H1 (cell line): ENCODE data around the gene TRIOBP. TPM values are rescaled to one million over a fixed set of nuclear protein-coding genes. Genes with fewer than 3 reads are reported as not detected.

Source experiments
- CTCF ChIA-PET: fragments of 300-600 bp; sonication (Branson Sonifier 250); formaldehyde crosslinking; loops from one replicate; lab custom pipeline; 2021; ENCODE audit not compliant: partially characterized antibody; lab: Charles Lee
- POLR2A ChIA-PET: fragments of 300-600 bp; sonication (Branson Sonifier 250); formaldehyde crosslinking; loops from one replicate; lab custom pipeline; 2021; ENCODE audit warnings: inconsistent platforms; ENCODE audit not compliant: partially characterized antibody; lab: Charles Lee
- DNase-seq, 2 experiments: peaks; one replicate each; pipeline versions ENCODE4 v3.0.0 to v3.0.0-alpha.2; 2010 to 2022; ENCODE audit warnings: low spot score in 2 of 2, low read depth in 1 of 2, mixed read lengths in 1 of 2
- FAIRE-seq: peaks from 2 replicates; lab custom pipeline; 2011; peaks lifted over from hg19 to GRCh38; lab: Jason Lieb, UNC
- H2AFZ ChIP-seq: 2 replicates; pipeline ENCODE4 v1.8.1; 2012; ENCODE audit warnings: low read length, inconsistent platforms
- H2AK5ac ChIP-seq: 2 replicates; pipeline ENCODE4 v1.6.1; 2013; ENCODE audit warnings: low read depth, low read length
- H2BK120ac ChIP-seq: replicated peaks from 2 replicates; pipeline ENCODE3; 2013; ENCODE audit warnings: low read depth, low read length, inconsistent platforms
- H2BK12ac ChIP-seq: 2 replicates; pipeline ENCODE4 v1.6.1; 2013; ENCODE audit warnings: low read depth, low read length
- H2BK15ac ChIP-seq: 2 replicates; pipeline ENCODE4 v1.6.1; 2013; ENCODE audit warnings: low read length
- H2BK20ac ChIP-seq: 2 replicates; pipeline ENCODE4 v1.6.1; 2013; ENCODE audit warnings: low read length
- H2BK5ac ChIP-seq: 2 replicates; pipeline ENCODE4 v1.6.1; 2013; ENCODE audit warnings: low read depth, low read length
- H3K14ac ChIP-seq: 2 replicates; pipeline ENCODE4 v1.6.1; 2013; ENCODE audit warnings: inconsistent platforms; ENCODE audit not compliant: insufficient read length
- H3K18ac ChIP-seq: 2 replicates; pipeline ENCODE4 v1.6.1; 2013; ENCODE audit warnings: low read length; ENCODE audit errors: extremely low read depth
- H3K23ac ChIP-seq: 2 replicates; pipeline ENCODE4 v1.6.1; 2013; ENCODE audit warnings: inconsistent platforms; ENCODE audit not compliant: insufficient read length
- H3K23me2 ChIP-seq: 2 replicates; pipeline ENCODE4 v1.6.1; 2013; ENCODE audit warnings: low read depth, low read length
- H3K27ac ChIP-seq: 2 replicates; pipeline ENCODE4 v1.6.1; 2011; ENCODE audit warnings: low read depth, low read length, inconsistent platforms
- H3K27me3 ChIP-seq, 4 experiments: replicated peaks in 1 of 4; 1 replicate in 1 of 4; 2 replicates in 3 of 4; pipeline versions ENCODE4 v1.6.1 to v1.8.1; 2011 to 2013; ENCODE audit warnings: low read length in 3 of 4, mild to moderate bottlenecking in 3 of 4, inconsistent platforms in 2 of 4, mixed read lengths in 2 of 4, moderate library complexity in 1 of 4; ENCODE audit not compliant: control insufficient read depth in 3 of 4, insufficient read depth in 3 of 4; ENCODE audit errors: extremely low read depth in 1 of 4
- H3K36me3 ChIP-seq, 4 experiments: 2 replicates each; pipeline versions ENCODE4 v1.6.1 to v1.8.1; 2011 to 2013; ENCODE audit warnings: mild to moderate bottlenecking in 4 of 4, low read length in 3 of 4, moderate library complexity in 2 of 4, control low read depth in 1 of 4, inconsistent platforms in 1 of 4; ENCODE audit not compliant: insufficient read depth in 4 of 4, control insufficient read depth in 2 of 4
- H3K4ac ChIP-seq: replicated peaks from 2 replicates; pipeline ENCODE3; 2013; ENCODE audit warnings: low read length, low read depth, mixed read lengths, inconsistent platforms; ENCODE audit not compliant: insufficient read length
- H3K4me1 ChIP-seq, 4 experiments: replicated peaks in 1 of 4; 1 replicate in 1 of 4; 2 replicates in 3 of 4; pipeline versions ENCODE4 v1.6.1 to v1.8.1; 2011 to 2013; ENCODE audit warnings: low read length in 3 of 4, inconsistent platforms in 2 of 4, mixed read lengths in 1 of 4; ENCODE audit not compliant: insufficient read depth in 4 of 4, control insufficient read depth in 3 of 4
- H3K4me2 ChIP-seq, 2 experiments: 2 replicates each; pipeline versions ENCODE4 v1.6.1 to v1.8.1; 2011 to 2013; ENCODE audit warnings: low read depth in 2 of 2, low read length in 2 of 2, control low read depth in 1 of 2, inconsistent platforms in 1 of 2, mild to moderate bottlenecking in 1 of 2; ENCODE audit not compliant: insufficient read depth in 1 of 2
- H3K4me3 ChIP-seq, 4 experiments: fragments of 200-600, 300-600 bp in 1 of 4; sonication (generic), shearing (Covaris generic), sonication (Bioruptor Twin) in 1 of 4; 2 replicates each; pipeline versions ENCODE4 v1.5.1 to v1.8.1; 2011 to 2016; ENCODE audit warnings: low read length in 4 of 4, low read depth in 3 of 4, control low read depth in 2 of 4, inconsistent platforms in 2 of 4, mild to moderate bottlenecking in 2 of 4, mixed read lengths in 1 of 4, moderate library complexity in 1 of 4; ENCODE audit not compliant: insufficient read depth in 2 of 4; ENCODE audit errors: extremely low read depth in 1 of 4
- H3K56ac ChIP-seq: replicated peaks from 2 replicates; pipeline ENCODE3; 2013; ENCODE audit warnings: low read depth, mild to moderate bottlenecking, mixed read lengths, low read length, inconsistent platforms; ENCODE audit not compliant: insufficient read length
- H3K79me1 ChIP-seq: 2 replicates; pipeline ENCODE4 v1.6.1; 2013; ENCODE audit warnings: low read depth, low read length, control low read depth
- H3K79me2 ChIP-seq, 2 experiments: 2 replicates each; pipeline versions ENCODE4 v1.6.1 to v1.8.1; 2012 to 2013; ENCODE audit warnings: low read length in 2 of 2, mild to moderate bottlenecking in 2 of 2, inconsistent platforms in 1 of 2; ENCODE audit not compliant: insufficient read depth in 2 of 2, control insufficient read depth in 1 of 2
- H3K9ac ChIP-seq, 4 experiments: replicated peaks in 1 of 4; 1 replicate in 1 of 4; 2 replicates in 3 of 4; pipeline versions ENCODE4 v1.6.1 to v1.8.1; 2011 to 2013; ENCODE audit warnings: low read depth in 3 of 4, low read length in 3 of 4, control low read depth in 2 of 4, mild to moderate bottlenecking in 2 of 4, moderate library complexity in 2 of 4, inconsistent platforms in 1 of 4; ENCODE audit errors: extremely low read depth in 1 of 4
- H3K9me3 ChIP-seq, 2 experiments: 2 replicates each; pipeline versions ENCODE4 v1.6.1 to v1.8.1; 2012 to 2013; ENCODE audit warnings: mild to moderate bottlenecking in 2 of 2, moderate library complexity in 2 of 2, control low read depth in 1 of 2, inconsistent platforms in 1 of 2, low read depth in 1 of 2, low read length in 1 of 2, mixed read lengths in 1 of 2; ENCODE audit not compliant: insufficient read depth in 2 of 2
- H4K20me1 ChIP-seq, 2 experiments: replicated peaks in 1 of 2; 2 replicates each; pipeline versions ENCODE3 to v1.8.1; 2011 to 2013; ENCODE audit warnings: inconsistent platforms in 2 of 2, low read length in 2 of 2, mild to moderate bottlenecking in 1 of 2; ENCODE audit not compliant: insufficient read depth in 2 of 2, control insufficient read depth in 1 of 2
- H4K5ac ChIP-seq: 2 replicates; pipeline ENCODE4 v1.6.1; 2013; ENCODE audit warnings: low read length, low read depth, mixed read lengths, inconsistent platforms; ENCODE audit not compliant: insufficient read length
- H4K8ac ChIP-seq: 2 replicates; pipeline ENCODE4 v1.8.0; 2013; ENCODE audit warnings: mild to moderate bottlenecking, moderate library complexity, low read length, inconsistent platforms; ENCODE audit not compliant: insufficient read depth; ENCODE audit errors: extremely low read depth
- H4K91ac ChIP-seq: replicated peaks from 2 replicates; pipeline ENCODE3; 2013; ENCODE audit warnings: low read length, mixed read lengths, inconsistent platforms; ENCODE audit not compliant: insufficient read length
- CEBPB ChIP-seq: IDR thresholded peaks from 2 replicates; pipeline ENCODE4 v1.6.1; 2012; ENCODE audit warnings: low read depth, low read length
- CHD1 ChIP-seq: IDR thresholded peaks from 2 replicates; pipeline ENCODE4 v1.6.1; 2012; ENCODE audit warnings: low read depth, low read length, improper control_type of control experiment
- KDM5A ChIP-seq: fragments of 200-600 bp; IDR thresholded peaks from 2 replicates; pipeline ENCODE4 v1.7.1; 2012; ENCODE audit warnings: mild to moderate bottlenecking, low read length, inconsistent platforms, mixed read lengths
- WGBS, 2 experiments: shearing (Covaris generic) in 1 of 2; methylation state at CpG; one replicate each; pipeline versions ENCODE4 v1.1.6 to v1.1.7; 2013 to 2015; ENCODE audit warnings: low lambda C conversion rate in 2 of 2, mixed read lengths in 2 of 2, inconsistent platforms in 1 of 2, low coverage in 1 of 2, missing lambda C conversion rate in 1 of 2; ENCODE audit not compliant: insufficient replicate concordance in 2 of 2, insufficient coverage in 1 of 2, insufficient read length in 1 of 2; ENCODE audit errors: extremely low coverage in 1 of 2, missing lambda C conversion rate in 1 of 2; 5-methylcytosine and 5-hydroxymethylcytosine counted together
- polyA plus RNA-seq, 7 experiments: library from polyadenylated mRNA; depleted of rRNA in 3 of 7; stranded (reverse) in 5 of 7; unstranded in 2 of 7; fragments of >200 nt in 5 of 7; fragments of 200-250 nt in 2 of 7; gene quantifications; 1 replicate in 5 of 7; 2 replicates in 1 of 7; 4 replicates in 1 of 7; pipeline versions ENCODE4 v1.2.1 to v1.2.3, GENCODE V29; 2011 to 2013; ENCODE audit warnings: missing spikeins in 2 of 7, mixed read lengths in 2 of 7
- total RNA-seq: library from RNA; stranded (reverse); fragmentation: NEBNext Ultra II Directional; extraction: Animal tissue kit (Norgen Biotek cat#: 25700); gene quantifications from 2 replicates; pipeline ENCODE4 v1.2.1, GENCODE V29; 2021

TRIOBP gene
- total and polyA plus RNA-seq, 2 of the 8 experiments (the other 6 are each of a cell fraction or from before 2014, with no cell fraction given), result 18.2 to 27.3 TPM

GRCh38 chr22:37663521-37664140 lies 33.2 kb upstream of the TRIOBP start:
- Histone ChIP-seq H4K91ac (no peak overlapping the region), H3K9ac (no peak overlapping the region), H2BK120ac (no peak overlapping the region), H4K8ac (no peak overlapping the region), H3K4me2 (no peak overlapping the region), H2AFZ (no peak overlapping the region), H2AK5ac (no peak overlapping the region), H3K4ac (no peak overlapping the region), H4K5ac (no peak overlapping the region), H3K79me2 (peaks cover 25 to 56% of the 10 kb centered on the region in 2 experiments; a peak in 3 of 4 replicates), H3K18ac (no peak overlapping the region), H3K27me3 (no peaks in the 10 kb centered on the region), H2BK5ac (no peak overlapping the region), H2BK20ac (no peak overlapping the region), H3K14ac (no peak overlapping the region), H3K23me2 (peaks cover 7% of the 10 kb centered on the region; the same call in 1 of the 2 replicates), H2BK12ac (no peak overlapping the region), H3K9me3 (no peaks in the 10 kb centered on the region), H3K27ac (no peak overlapping the region), H2BK15ac (no peak overlapping the region), H3K23ac (no peak overlapping the region), H3K4me1 (peaks cover 0 to 17% (median 3%) of the 10 kb centered on the region in 4 experiments; a peak in 4 of 7 replicates), H4K20me1 (peaks cover 23 to 47% of the 10 kb centered on the region in 2 experiments), H3K4me3 (no peak overlapping the region), H3K79me1 (peaks cover 30% of the 10 kb centered on the region), H3K56ac (no peak overlapping the region), H3K36me3 (peaks cover 2 to 16% (median 8%) of the 10 kb centered on the region in 4 experiments; a peak in 5 of 8 replicates)
- FAIRE-seq (no peak), DNase-seq (no peak)
- POLR2A ChIA-PET, result interaction anchor here (0.5 to 2.7 kb wide), 4 partner anchors 10 to 79 kb away, joined by 3 to 13 read pairs (median 3); partner anchors contain the start of gene LGALS1
- CTCF ChIA-PET, result interaction anchor here (0.6 to 12.1 kb wide), 7 partner anchors 12 to 105 kb away, joined by 3 to 165 read pairs (median 6); partner anchors contain the start of genes LGALS1 and SH3BP1
- TF ChIP-seq KDM5A (no peak), CEBPB (no peak), CHD1 (no peak)
- 88% methylated on average over 15 of the region's 16 CpGs; no CpG with 5 or more reads in 1 of the 2 experiments for WGBS, 2 experiments
